GM18517 (cell line): ENCODE results near the gene NSD1.
"Not testable (repeated sequence)": the region's sequence is repeated elsewhere in the genome, so short reads cannot be mapped to it uniquely, and the experiment has no call there.

Source experiments
- ATAC-seq: cut with Tn5 transposase; IDR thresholded peaks from one replicate; pipeline ENCODE4 v1.9.1; 2021; ENCODE audit warnings: mild to moderate bottlenecking, moderate library complexity; ENCODE audit not compliant: unreplicated experiment

The NSD1 gene

GRCh38 chr5:177123789-177124485, 9.6 kb upstream of the NSD1 start:
- ATAC-seq: no peak

GRCh38 chr5:177124486-177124991, 9.0 kb upstream of the NSD1 start:
- ATAC-seq: no peak

- ATAC-seq: no peak
Observed at GRCh38 chr5:177126771-177127170, 6.8 kb upstream of the NSD1 start.

GRCh38 chr5:177128551-177128981, 5.0 kb upstream of the NSD1 start:
- ATAC-seq: no peak

- no peak for ATAC-seq
Observed at GRCh38 chr5:177130211-177131018, 3.2 kb upstream of the NSD1 start.

GRCh38 chr5:177131019-177131320, 2.6 kb upstream of the NSD1 start:
- no peak for ATAC-seq

- no peak for ATAC-seq
Observed at GRCh38 chr5:177131352-177132135, 2.0 kb upstream of the NSD1 start.

- no peak for ATAC-seq
Observed at GRCh38 chr5:177132136-177133095, 1.2 kb upstream of the NSD1 start.

GRCh38 chr5:177133853-177134696, 502 bp downstream of the NSD1 start:
- no peak for ATAC-seq

GRCh38 chr5:177134697-177135225, 1.2 kb downstream of the NSD1 start:
- no peak for ATAC-seq

GRCh38 chr5:177140312-177140711, 6.7 kb downstream of the NSD1 start:
- ATAC-seq: no peak

- no peak for ATAC-seq
Observed at GRCh38 chr5:177141496-177141895, 7.9 kb downstream of the NSD1 start.

GRCh38 chr5:177142098-177142611, 8.6 kb downstream of the NSD1 start:
- no peak for ATAC-seq

GRCh38 chr5:177142778-177143177, 9.2 kb downstream of the NSD1 start:
- ATAC-seq: no peak

- ATAC-seq: no peak
Observed at GRCh38 chr5:177146891-177147638, 13.5 kb downstream of the NSD1 start.

GRCh38 chr5:177150061-177150460, 16.5 kb downstream of the NSD1 start:
- not testable (repeated sequence) for ATAC-seq

GRCh38 chr5:177154003-177154643, 20.6 kb downstream of the NSD1 start:
- no peak for ATAC-seq

GRCh38 chr5:177162379-177162778, 28.8 kb downstream of the NSD1 start:
- ATAC-seq: no peak
